Dendritic cell treated with granulocyte-macrophage colony-stimulating factor and Interleukin-4, amounts not matched to agents 40 ng/mL and 50 ng/mL, for 4 days (primary cell): ENCODE data around the gene KIAA0408.
"Not testable (repeated sequence)": the region's sequence is repeated elsewhere in the genome, so short reads cannot be mapped to it uniquely, and the experiment has no call there.

Experiments used
- H3K27ac Mint-ChIP-seq: one replicate; pipeline ENCODE4 v1.8.0; 2022; ENCODE audit warnings: mild to moderate bottlenecking, mixed read lengths
- H3K27me3 Mint-ChIP-seq: one replicate; pipeline ENCODE4 v1.8.0; 2022; ENCODE audit warnings: mild to moderate bottlenecking, mixed read lengths
- H3K36me3 Mint-ChIP-seq: one replicate; pipeline ENCODE4 v1.8.0; 2022; ENCODE audit warnings: low read depth, mixed read lengths
- H3K4me1 Mint-ChIP-seq: one replicate; pipeline ENCODE4 v1.8.0; 2022; ENCODE audit warnings: low read depth, mixed read lengths
- H3K4me3 Mint-ChIP-seq: one replicate; pipeline ENCODE4 v1.8.0; 2022; ENCODE audit warnings: mild to moderate bottlenecking, moderate library complexity, mixed read lengths
- H3K9me3 Mint-ChIP-seq: one replicate; pipeline ENCODE4 v1.8.0; 2022; ENCODE audit warnings: mixed read lengths
- intact Hi-C: fragments of 100-400 bp; cut with micrococcal nuclease; formaldehyde crosslinking; loops from one replicate; pipeline ENCODE4 v1.15.0; 2022

KIAA0408 gene

GRCh38 chr6:127415096-127415495 is 44.1 kb downstream of the KIAA0408 start:
- intact Hi-C loops: no loop called here
- H3K4me3 Mint-ChIP-seq: no peak overlapping the region
- no peak overlapping the region for H3K27ac Mint-ChIP-seq
- no peaks in the 10 kb centered on the region for H3K27me3 Mint-ChIP-seq
- H3K9me3 Mint-ChIP-seq: no peaks in the 10 kb centered on the region
- H3K4me1 Mint-ChIP-seq: no peaks in the 10 kb centered on the region
- no peaks in the 10 kb centered on the region for H3K36me3 Mint-ChIP-seq

- H3K27ac Mint-ChIP-seq, H3K27me3 Mint-ChIP-seq, intact Hi-C loops, H3K9me3 Mint-ChIP-seq, H3K4me3 Mint-ChIP-seq, H3K36me3 Mint-ChIP-seq, H3K4me1 Mint-ChIP-seq: not testable (repeated sequence)
These were observed 46.1 kb downstream of the KIAA0408 start for GRCh38 chr6:127413123-127413522.

- H3K4me3 Mint-ChIP-seq, H3K27me3 Mint-ChIP-seq, H3K27ac Mint-ChIP-seq, H3K9me3 Mint-ChIP-seq, intact Hi-C loops, H3K36me3 Mint-ChIP-seq, H3K4me1 Mint-ChIP-seq: not testable (repeated sequence)
These were observed 47.2 kb downstream of the KIAA0408 start for GRCh38 chr6:127412016-127412415.
